ENCODE measurements around the gene UGT1A10. TPM values are rescaled to one million over a fixed set of nuclear protein-coding genes. Genes with fewer than 3 reads are reported as not detected.

Gene UGT1A10
- total and polyA plus RNA-seq, 2 donors (not counting 1 experiment from before 2014, with no cell fraction given) = not detected

GRCh38 chr2:233798335-233799086 is 162.3 kb downstream of the UGT1A10 start:
- no peak for DNase-seq
- H3K36me3 ChIP-seq (replicated peaks in 1 of 2; ENCODE audit: control extremely low read depth in 1 of 2, control insufficient read depth in 1 of 2, extremely low read depth in 1 of 2, insufficient read depth in 2 of 2, low read length in 1 of 2) = no peaks in the 10 kb centered on the region
- Mint-ChIP-seq H3K4me1 (no peaks in the 10 kb centered on the region), H3K27me3 (peaks cover 7% of the 10 kb centered on the region), H3K4me3 (no peak overlapping the region), H3K27ac (no peak overlapping the region), H3K9me3 (ENCODE audit: insufficient read depth) (peaks cover 2% of the 10 kb centered on the region)
- no peak overlapping the region for H3K9ac ChIP-seq (ENCODE audit: low read length)
- TF ChIP-seq EZH2 (IDR thresholded peaks at IDR 0.05; ENCODE audit: borderline replicate concordance, insufficient read depth, low read depth, low read length, poor library complexity, severe bottlenecking) (no peak), CTCF (IDR thresholded peaks at IDR 0.05) (no peak)
- WGBS (ENCODE audit: insufficient coverage) = 85% methylated on average over 11 of the region's 14 CpGs
- no peaks in the 10 kb centered on the region for H4K20me1 ChIP-seq (ENCODE audit: control insufficient read depth, insufficient read depth, low read length, poor library complexity, severe bottlenecking)
- intact Hi-C loops (cut with micrococcal nuclease) = no loop called here
- H3K27ac ChIP-seq (ENCODE audit: low read length in 2 of 2) = no peak overlapping the region
- no peaks in the 10 kb centered on the region for H3K4me1 ChIP-seq (ENCODE audit: control insufficient read depth in 2 of 2, insufficient read depth in 2 of 2, low read length in 2 of 2)
- H3K4me3 ChIP-seq (ENCODE audit: control extremely low read depth in 1 of 5, extremely low read depth in 1 of 5, insufficient read depth in 1 of 5, low read depth in 2 of 5, low read length in 4 of 5) = no peak overlapping the region
- no peak for ATAC-seq (ENCODE audit: low read depth)
- H2AFZ ChIP-seq (ENCODE audit: insufficient read depth, low read depth, low read length, poor library complexity, severe bottlenecking) = no peak overlapping the region
- ChIA-PET CTCF (no interaction called here), POLR2A (no interaction called here)
- H3K79me2 ChIP-seq (ENCODE audit: control insufficient read depth, insufficient read depth, low read length) = no peaks in the 10 kb centered on the region
- no peak overlapping the region for H3K4me2 ChIP-seq (replicated peaks; ENCODE audit: low read depth, low read length, poor library complexity, severe bottlenecking)
- no peaks in the 10 kb centered on the region for H3K9me3 ChIP-seq (ENCODE audit: control extremely low read depth in 1 of 3, control insufficient read depth in 2 of 3, insufficient read depth in 1 of 3, low read length in 2 of 3)
- H3K27me3 ChIP-seq (replicated peaks in 1 of 4; ENCODE audit: control extremely low read depth in 1 of 4, control insufficient read depth in 3 of 4, insufficient read depth in 4 of 4, low read length in 3 of 4) = peaks cover 0 to 4% (median 0%) of the 10 kb centered on the region in 4 experiments

GRCh38 chr2:233799087-233799665 is 162.9 kb downstream of the UGT1A10 start:
- intact Hi-C loops (cut with micrococcal nuclease) = no loop called here
- TF ChIP-seq EZH2 (IDR thresholded peaks at IDR 0.05; ENCODE audit: borderline replicate concordance, insufficient read depth, low read depth, low read length, poor library complexity, severe bottlenecking) (no peak), CTCF (IDR thresholded peaks at IDR 0.05) (no peak)
- Mint-ChIP-seq H3K9me3 (ENCODE audit: insufficient read depth) (peaks cover 2% of the 10 kb centered on the region), H3K27me3 (peaks cover 13% of the 10 kb centered on the region), H3K4me3 (no peak overlapping the region), H3K27ac (no peak overlapping the region), H3K4me1 (no peaks in the 10 kb centered on the region)
- H4K20me1 ChIP-seq (ENCODE audit: control insufficient read depth, insufficient read depth, low read length, poor library complexity, severe bottlenecking) = no peaks in the 10 kb centered on the region
- H3K27me3 ChIP-seq (replicated peaks in 1 of 4; ENCODE audit: control extremely low read depth in 1 of 4, control insufficient read depth in 3 of 4, insufficient read depth in 4 of 4, low read length in 3 of 4) = peaks cover 0 to 4% (median 0%) of the 10 kb centered on the region in 4 experiments
- whole genome bisulfite sequencing (ENCODE audit: insufficient coverage) = 51% methylated on average over 4 of the region's 7 CpGs
- H3K9me3 ChIP-seq (ENCODE audit: control extremely low read depth in 1 of 3, control insufficient read depth in 2 of 3, insufficient read depth in 1 of 3, low read length in 2 of 3) = no peaks in the 10 kb centered on the region
- no peaks in the 10 kb centered on the region for H3K36me3 ChIP-seq (replicated peaks in 1 of 2; ENCODE audit: control extremely low read depth in 1 of 2, control insufficient read depth in 1 of 2, extremely low read depth in 1 of 2, insufficient read depth in 2 of 2, low read length in 1 of 2)
- DNase-seq = no peak
- H2AFZ ChIP-seq (ENCODE audit: insufficient read depth, low read depth, low read length, poor library complexity, severe bottlenecking) = no peak overlapping the region
- ChIA-PET POLR2A (no interaction called here), CTCF (no interaction called here)
- no peaks in the 10 kb centered on the region for H3K79me2 ChIP-seq (ENCODE audit: control insufficient read depth, insufficient read depth, low read length)
- H3K27ac ChIP-seq (ENCODE audit: low read length in 2 of 2) = no peak overlapping the region
- H3K4me1 ChIP-seq (ENCODE audit: control insufficient read depth in 2 of 2, insufficient read depth in 2 of 2, low read length in 2 of 2) = no peaks in the 10 kb centered on the region
- no peak overlapping the region for H3K9ac ChIP-seq (ENCODE audit: low read length)
- no peak overlapping the region for H3K4me3 ChIP-seq (ENCODE audit: control extremely low read depth in 1 of 5, extremely low read depth in 1 of 5, insufficient read depth in 1 of 5, low read depth in 2 of 5, low read length in 4 of 5)
- ATAC-seq (ENCODE audit: low read depth) = no peak
- no peak overlapping the region for H3K4me2 ChIP-seq (replicated peaks; ENCODE audit: low read depth, low read length, poor library complexity, severe bottlenecking)
